Stomach (tissue), 4 donors: ENCODE results near the gene CDHR3.

Experiments used
- POLR2AphosphoS5 ChIP-seq, 3 donors: sonication (generic); formaldehyde crosslinking; IDR thresholded peaks; one replicate each; pipeline ENCODE4 v1.6.1; 2016; ENCODE audit warnings: antibody characterized with exemption in 3 of 3
- TF ChIP-seq, protein P1 (sequence below), 7 experiments: fragments of 450-650 bp in 4 of 7; fragments of 200-600 bp in 3 of 7; sonication (generic) in 3 of 7; IDR thresholded peaks; one replicate each; pipeline ENCODE4 v1.5.1; 2016 to 2019; ENCODE audit warnings: antibody characterized with exemption in 7 of 7, control low read depth in 2 of 7, mild to moderate bottlenecking in 1 of 7

DNA sequence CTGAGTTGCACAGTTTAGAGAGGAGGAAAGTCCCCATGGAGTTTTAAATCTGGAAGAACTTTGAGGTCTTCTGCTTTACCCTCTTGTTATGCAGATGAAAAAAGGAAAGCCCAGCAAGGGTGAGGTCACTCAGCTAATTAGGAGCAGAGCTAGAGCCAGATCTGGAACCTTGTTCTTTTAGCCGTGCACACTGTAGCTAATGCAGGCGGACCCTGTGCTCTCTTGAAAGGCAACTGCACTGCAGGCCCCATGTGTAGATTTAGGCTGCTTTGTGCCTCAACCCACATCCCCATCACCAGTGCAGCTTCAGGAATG is 85.6 kb downstream of the CDHR3 start:
- TF ChIP-seq POLR2AphosphoS5 (IDR thresholded peaks at IDR 0.05) = no peak
- TF ChIP-seq, protein P1, sequence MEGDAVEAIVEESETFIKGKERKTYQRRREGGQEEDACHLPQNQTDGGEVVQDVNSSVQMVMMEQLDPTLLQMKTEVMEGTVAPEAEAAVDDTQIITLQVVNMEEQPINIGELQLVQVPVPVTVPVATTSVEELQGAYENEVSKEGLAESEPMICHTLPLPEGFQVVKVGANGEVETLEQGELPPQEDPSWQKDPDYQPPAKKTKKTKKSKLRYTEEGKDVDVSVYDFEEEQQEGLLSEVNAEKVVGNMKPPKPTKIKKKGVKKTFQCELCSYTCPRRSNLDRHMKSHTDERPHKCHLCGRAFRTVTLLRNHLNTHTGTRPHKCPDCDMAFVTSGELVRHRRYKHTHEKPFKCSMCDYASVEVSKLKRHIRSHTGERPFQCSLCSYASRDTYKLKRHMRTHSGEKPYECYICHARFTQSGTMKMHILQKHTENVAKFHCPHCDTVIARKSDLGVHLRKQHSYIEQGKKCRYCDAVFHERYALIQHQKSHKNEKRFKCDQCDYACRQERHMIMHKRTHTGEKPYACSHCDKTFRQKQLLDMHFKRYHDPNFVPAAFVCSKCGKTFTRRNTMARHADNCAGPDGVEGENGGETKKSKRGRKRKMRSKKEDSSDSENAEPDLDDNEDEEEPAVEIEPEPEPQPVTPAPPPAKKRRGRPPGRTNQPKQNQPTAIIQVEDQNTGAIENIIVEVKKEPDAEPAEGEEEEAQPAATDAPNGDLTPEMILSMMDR (IDR thresholded peaks at IDR 0.05) = no peak
